ENCODE results near the gene MAZ. TPM values are rescaled to one million over a fixed set of nuclear protein-coding genes. Genes with fewer than 3 reads are reported as not detected.

Gene MAZ
- total RNA-seq, 1 donor from 2014 or later = 247 TPM

DNA sequence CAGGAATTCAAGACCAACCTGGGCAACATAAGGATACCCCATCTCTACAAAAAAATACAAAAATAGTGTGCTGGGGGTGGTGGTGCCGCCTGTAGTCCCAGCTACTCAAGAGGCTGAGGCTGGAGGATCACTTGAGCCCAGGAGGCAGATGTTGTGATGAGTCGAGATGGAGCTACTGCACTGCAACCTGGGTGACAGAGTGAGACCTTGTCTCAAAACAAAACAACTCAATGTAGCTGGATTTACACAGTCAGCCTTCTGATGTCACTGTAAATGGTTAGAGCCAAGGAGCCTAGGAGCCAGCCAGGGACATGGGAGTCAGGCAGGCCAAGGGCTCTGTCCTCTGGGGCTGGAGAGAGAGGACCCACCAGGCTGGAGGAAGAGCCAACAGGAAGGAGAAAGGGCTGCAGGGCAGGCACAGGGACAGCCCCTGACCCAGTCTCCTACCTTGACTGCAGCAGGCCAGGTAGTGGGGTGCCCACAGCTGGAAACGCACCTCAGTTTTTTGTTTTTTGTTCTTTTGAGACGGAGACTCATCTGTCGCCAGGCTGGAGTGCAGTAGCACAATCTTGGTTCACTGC is 48.3 kb downstream of the MAZ start:
- FAIRE-seq = no peak
- Mint-ChIP-seq H3K27ac (ENCODE audit: unreplicated experiment) (no peak overlapping the region), H3K4me1 (ENCODE audit: low read depth, unreplicated experiment) (peaks cover 4% of the 10 kb centered on the region), H3K9me3 (ENCODE audit: unreplicated experiment) (no peaks in the 10 kb centered on the region), H3K27me3 (ENCODE audit: low read depth, unreplicated experiment) (no peaks in the 10 kb centered on the region), H3K36me3 (ENCODE audit: low read depth, unreplicated experiment) (peaks cover 5% of the 10 kb centered on the region), H3K4me3 (ENCODE audit: unreplicated experiment) (no peak overlapping the region)
- H4K20me1 ChIP-seq (ENCODE audit: insufficient read depth, low read length) = peaks cover 3% of the 10 kb centered on the region
- no peaks in the 10 kb centered on the region for H3K27me3 ChIP-seq (ENCODE audit: insufficient read depth, low read length)
- H3K4me1 ChIP-seq (ENCODE audit: insufficient read depth, low read length) = peaks cover 3% of the 10 kb centered on the region
- no peak overlapping the region for H3K4me3 ChIP-seq (ENCODE audit: insufficient read depth, low read depth, low read length)
- peaks cover 10% of the 10 kb centered on the region for H3K36me3 ChIP-seq (ENCODE audit: insufficient read depth, low read length)
- no peak overlapping the region for H2AFZ ChIP-seq (ENCODE audit: low read depth, low read length)
- H3K9ac ChIP-seq (ENCODE audit: low read length) = no peak overlapping the region
- no peak overlapping the region for H3K27ac ChIP-seq (ENCODE audit: low read depth, low read length)
- TF ChIP-seq EZH2 (IDR thresholded peaks at IDR 0.05; ENCODE audit: insufficient read depth, low read length) = no peak
- TF ChIP-seq, protein P1, sequence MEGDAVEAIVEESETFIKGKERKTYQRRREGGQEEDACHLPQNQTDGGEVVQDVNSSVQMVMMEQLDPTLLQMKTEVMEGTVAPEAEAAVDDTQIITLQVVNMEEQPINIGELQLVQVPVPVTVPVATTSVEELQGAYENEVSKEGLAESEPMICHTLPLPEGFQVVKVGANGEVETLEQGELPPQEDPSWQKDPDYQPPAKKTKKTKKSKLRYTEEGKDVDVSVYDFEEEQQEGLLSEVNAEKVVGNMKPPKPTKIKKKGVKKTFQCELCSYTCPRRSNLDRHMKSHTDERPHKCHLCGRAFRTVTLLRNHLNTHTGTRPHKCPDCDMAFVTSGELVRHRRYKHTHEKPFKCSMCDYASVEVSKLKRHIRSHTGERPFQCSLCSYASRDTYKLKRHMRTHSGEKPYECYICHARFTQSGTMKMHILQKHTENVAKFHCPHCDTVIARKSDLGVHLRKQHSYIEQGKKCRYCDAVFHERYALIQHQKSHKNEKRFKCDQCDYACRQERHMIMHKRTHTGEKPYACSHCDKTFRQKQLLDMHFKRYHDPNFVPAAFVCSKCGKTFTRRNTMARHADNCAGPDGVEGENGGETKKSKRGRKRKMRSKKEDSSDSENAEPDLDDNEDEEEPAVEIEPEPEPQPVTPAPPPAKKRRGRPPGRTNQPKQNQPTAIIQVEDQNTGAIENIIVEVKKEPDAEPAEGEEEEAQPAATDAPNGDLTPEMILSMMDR (IDR thresholded peaks at IDR 0.05; ENCODE audit: insufficient read depth, low read depth, low read length) = no peak
- no peak overlapping the region for H3K4me2 ChIP-seq (ENCODE audit: low read length)
- DNase-seq (ENCODE audit: low read depth) = no peak
- no peaks in the 10 kb centered on the region for H3K9me3 ChIP-seq (ENCODE audit: insufficient read depth, low read depth, low read length)
- H3K79me2 ChIP-seq (ENCODE audit: insufficient read depth, low read length) = no peaks in the 10 kb centered on the region

DNA sequence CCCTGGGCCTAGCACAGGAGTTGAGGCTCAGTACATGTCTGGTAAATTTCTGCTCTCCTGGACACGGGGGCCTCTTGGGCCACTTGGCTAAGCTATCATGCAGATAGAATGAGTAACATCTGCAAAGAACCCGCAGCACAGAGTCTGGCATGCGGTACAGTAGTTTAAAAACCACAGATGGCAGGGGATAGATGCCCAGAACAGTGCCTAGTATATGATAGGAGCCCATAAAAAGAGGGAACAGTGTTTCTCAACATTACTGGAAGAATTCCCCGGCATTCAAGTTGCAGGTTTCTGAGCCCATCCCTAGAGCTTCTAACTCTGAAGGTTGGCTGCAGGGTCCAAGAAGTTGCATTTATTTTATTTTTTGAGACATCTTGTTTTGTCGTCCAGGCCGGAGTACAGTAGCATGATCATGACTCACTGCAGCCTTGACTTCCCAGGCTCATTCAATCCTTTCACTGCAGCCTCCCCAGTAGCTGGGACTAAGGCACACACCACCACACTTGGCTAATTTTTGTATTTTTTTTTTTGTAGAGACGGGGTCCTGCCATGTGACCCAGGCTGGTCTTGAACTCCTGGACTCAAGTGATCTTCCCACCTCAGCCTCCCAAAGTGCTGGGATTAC is 50.9 kb downstream of the MAZ start:
- Mint-ChIP-seq H3K27ac (ENCODE audit: unreplicated experiment) (peak overlapping the region; percentile 66), H3K4me3 (ENCODE audit: unreplicated experiment) (no peak overlapping the region), H3K36me3 (ENCODE audit: low read depth, unreplicated experiment) (peaks cover 14% of the 10 kb centered on the region), H3K27me3 (ENCODE audit: low read depth, unreplicated experiment) (no peaks in the 10 kb centered on the region), H3K9me3 (ENCODE audit: unreplicated experiment) (no peaks in the 10 kb centered on the region), H3K4me1 (ENCODE audit: low read depth, unreplicated experiment) (peaks cover 7% of the 10 kb centered on the region)
- H3K9ac ChIP-seq (ENCODE audit: low read length) = peak overlapping the region; percentile 5
- H2AFZ ChIP-seq (ENCODE audit: low read depth, low read length) = no peak overlapping the region
- peaks cover 7% of the 10 kb centered on the region for H3K4me1 ChIP-seq (ENCODE audit: insufficient read depth, low read length)
- TF ChIP-seq EZH2 (IDR thresholded peaks at IDR 0.05; ENCODE audit: insufficient read depth, low read length) = no peak
- TF ChIP-seq, protein P1 (IDR thresholded peaks at IDR 0.05; ENCODE audit: insufficient read depth, low read depth, low read length) = no peak
- no peak overlapping the region for H3K27ac ChIP-seq (ENCODE audit: low read depth, low read length)
- H4K20me1 ChIP-seq (ENCODE audit: insufficient read depth, low read length) = peaks cover 3% of the 10 kb centered on the region
- DNase-seq (ENCODE audit: low read depth) (peak; percentile 61), FAIRE-seq (no peak)
- no peaks in the 10 kb centered on the region for H3K9me3 ChIP-seq (ENCODE audit: insufficient read depth, low read depth, low read length)
- peaks cover 14% of the 10 kb centered on the region for H3K36me3 ChIP-seq (ENCODE audit: insufficient read depth, low read length)
- peaks cover 9% of the 10 kb centered on the region for H3K79me2 ChIP-seq (ENCODE audit: insufficient read depth, low read length)
- H3K27me3 ChIP-seq (ENCODE audit: insufficient read depth, low read length) = no peaks in the 10 kb centered on the region
- H3K4me3 ChIP-seq (ENCODE audit: insufficient read depth, low read depth, low read length) = no peak overlapping the region
- H3K4me2 ChIP-seq (ENCODE audit: low read length) = no peak overlapping the region

Data from astrocyte (in vitro differentiated cells and primary cell).